H1 (cell line): Measurements from ENCODE around the gene LTA4H. TPM values are rescaled to one million over a fixed set of nuclear protein-coding genes. Genes with fewer than 3 reads are reported as not detected.

Source experiments
- CTCF ChIA-PET: fragments of 300-600 bp; sonication (Branson Sonifier 250); formaldehyde crosslinking; loops from one replicate; lab custom pipeline; 2021; ENCODE audit not compliant: partially characterized antibody; lab: Charles Lee
- POLR2A ChIA-PET: fragments of 300-600 bp; sonication (Branson Sonifier 250); formaldehyde crosslinking; loops from one replicate; lab custom pipeline; 2021; ENCODE audit warnings: inconsistent platforms; ENCODE audit not compliant: partially characterized antibody; lab: Charles Lee
- DNase-seq, 2 experiments: peaks; one replicate each; pipeline versions ENCODE4 v3.0.0 to v3.0.0-alpha.2; 2010 to 2022; ENCODE audit warnings: low spot score in 2 of 2, low read depth in 1 of 2, mixed read lengths in 1 of 2
- FAIRE-seq: peaks from 2 replicates; lab custom pipeline; 2011; peaks lifted over from hg19 to GRCh38; lab: Jason Lieb, UNC
- H2AFZ ChIP-seq: 2 replicates; pipeline ENCODE4 v1.8.1; 2012; ENCODE audit warnings: low read length, inconsistent platforms
- H2AK5ac ChIP-seq: 2 replicates; pipeline ENCODE4 v1.6.1; 2013; ENCODE audit warnings: low read depth, low read length
- H2BK120ac ChIP-seq: replicated peaks from 2 replicates; pipeline ENCODE3; 2013; ENCODE audit warnings: low read depth, low read length, inconsistent platforms
- H2BK12ac ChIP-seq: 2 replicates; pipeline ENCODE4 v1.6.1; 2013; ENCODE audit warnings: low read depth, low read length
- H2BK15ac ChIP-seq: 2 replicates; pipeline ENCODE4 v1.6.1; 2013; ENCODE audit warnings: low read length
- H2BK20ac ChIP-seq: 2 replicates; pipeline ENCODE4 v1.6.1; 2013; ENCODE audit warnings: low read length
- H2BK5ac ChIP-seq: 2 replicates; pipeline ENCODE4 v1.6.1; 2013; ENCODE audit warnings: low read depth, low read length
- H3K14ac ChIP-seq: 2 replicates; pipeline ENCODE4 v1.6.1; 2013; ENCODE audit warnings: inconsistent platforms; ENCODE audit not compliant: insufficient read length
- H3K18ac ChIP-seq: 2 replicates; pipeline ENCODE4 v1.6.1; 2013; ENCODE audit warnings: low read length; ENCODE audit errors: extremely low read depth
- H3K23ac ChIP-seq: 2 replicates; pipeline ENCODE4 v1.6.1; 2013; ENCODE audit warnings: inconsistent platforms; ENCODE audit not compliant: insufficient read length
- H3K23me2 ChIP-seq: 2 replicates; pipeline ENCODE4 v1.6.1; 2013; ENCODE audit warnings: low read depth, low read length
- H3K27ac ChIP-seq: 2 replicates; pipeline ENCODE4 v1.6.1; 2011; ENCODE audit warnings: low read depth, low read length, inconsistent platforms
- H3K27me3 ChIP-seq, 4 experiments: replicated peaks in 1 of 4; 1 replicate in 1 of 4; 2 replicates in 3 of 4; pipeline versions ENCODE4 v1.6.1 to v1.8.1; 2011 to 2013; ENCODE audit warnings: low read length in 3 of 4, mild to moderate bottlenecking in 3 of 4, inconsistent platforms in 2 of 4, mixed read lengths in 2 of 4, moderate library complexity in 1 of 4; ENCODE audit not compliant: control insufficient read depth in 3 of 4, insufficient read depth in 3 of 4; ENCODE audit errors: extremely low read depth in 1 of 4
- H3K36me3 ChIP-seq, 4 experiments: 2 replicates each; pipeline versions ENCODE4 v1.6.1 to v1.8.1; 2011 to 2013; ENCODE audit warnings: mild to moderate bottlenecking in 4 of 4, low read length in 3 of 4, moderate library complexity in 2 of 4, control low read depth in 1 of 4, inconsistent platforms in 1 of 4; ENCODE audit not compliant: insufficient read depth in 4 of 4, control insufficient read depth in 2 of 4
- H3K4ac ChIP-seq: replicated peaks from 2 replicates; pipeline ENCODE3; 2013; ENCODE audit warnings: low read length, low read depth, mixed read lengths, inconsistent platforms; ENCODE audit not compliant: insufficient read length
- H3K4me1 ChIP-seq, 4 experiments: replicated peaks in 1 of 4; 1 replicate in 1 of 4; 2 replicates in 3 of 4; pipeline versions ENCODE4 v1.6.1 to v1.8.1; 2011 to 2013; ENCODE audit warnings: low read length in 3 of 4, inconsistent platforms in 2 of 4, mixed read lengths in 1 of 4; ENCODE audit not compliant: insufficient read depth in 4 of 4, control insufficient read depth in 3 of 4
- H3K4me2 ChIP-seq, 2 experiments: 2 replicates each; pipeline versions ENCODE4 v1.6.1 to v1.8.1; 2011 to 2013; ENCODE audit warnings: low read depth in 2 of 2, low read length in 2 of 2, control low read depth in 1 of 2, inconsistent platforms in 1 of 2, mild to moderate bottlenecking in 1 of 2; ENCODE audit not compliant: insufficient read depth in 1 of 2
- H3K4me3 ChIP-seq, 4 experiments: fragments of 200-600, 300-600 bp in 1 of 4; sonication (generic), shearing (Covaris generic), sonication (Bioruptor Twin) in 1 of 4; 2 replicates each; pipeline versions ENCODE4 v1.5.1 to v1.8.1; 2011 to 2016; ENCODE audit warnings: low read length in 4 of 4, low read depth in 3 of 4, control low read depth in 2 of 4, inconsistent platforms in 2 of 4, mild to moderate bottlenecking in 2 of 4, mixed read lengths in 1 of 4, moderate library complexity in 1 of 4; ENCODE audit not compliant: insufficient read depth in 2 of 4; ENCODE audit errors: extremely low read depth in 1 of 4
- H3K56ac ChIP-seq: replicated peaks from 2 replicates; pipeline ENCODE3; 2013; ENCODE audit warnings: low read depth, mild to moderate bottlenecking, mixed read lengths, low read length, inconsistent platforms; ENCODE audit not compliant: insufficient read length
- H3K79me1 ChIP-seq: 2 replicates; pipeline ENCODE4 v1.6.1; 2013; ENCODE audit warnings: low read depth, low read length, control low read depth
- H3K79me2 ChIP-seq, 2 experiments: 2 replicates each; pipeline versions ENCODE4 v1.6.1 to v1.8.1; 2012 to 2013; ENCODE audit warnings: low read length in 2 of 2, mild to moderate bottlenecking in 2 of 2, inconsistent platforms in 1 of 2; ENCODE audit not compliant: insufficient read depth in 2 of 2, control insufficient read depth in 1 of 2
- H3K9ac ChIP-seq, 4 experiments: replicated peaks in 1 of 4; 1 replicate in 1 of 4; 2 replicates in 3 of 4; pipeline versions ENCODE4 v1.6.1 to v1.8.1; 2011 to 2013; ENCODE audit warnings: low read depth in 3 of 4, low read length in 3 of 4, control low read depth in 2 of 4, mild to moderate bottlenecking in 2 of 4, moderate library complexity in 2 of 4, inconsistent platforms in 1 of 4; ENCODE audit errors: extremely low read depth in 1 of 4
- H3K9me3 ChIP-seq, 2 experiments: 2 replicates each; pipeline versions ENCODE4 v1.6.1 to v1.8.1; 2012 to 2013; ENCODE audit warnings: mild to moderate bottlenecking in 2 of 2, moderate library complexity in 2 of 2, control low read depth in 1 of 2, inconsistent platforms in 1 of 2, low read depth in 1 of 2, low read length in 1 of 2, mixed read lengths in 1 of 2; ENCODE audit not compliant: insufficient read depth in 2 of 2
- H4K20me1 ChIP-seq, 2 experiments: replicated peaks in 1 of 2; 2 replicates each; pipeline versions ENCODE3 to v1.8.1; 2011 to 2013; ENCODE audit warnings: inconsistent platforms in 2 of 2, low read length in 2 of 2, mild to moderate bottlenecking in 1 of 2; ENCODE audit not compliant: insufficient read depth in 2 of 2, control insufficient read depth in 1 of 2
- H4K5ac ChIP-seq: 2 replicates; pipeline ENCODE4 v1.6.1; 2013; ENCODE audit warnings: low read length, low read depth, mixed read lengths, inconsistent platforms; ENCODE audit not compliant: insufficient read length
- H4K8ac ChIP-seq: 2 replicates; pipeline ENCODE4 v1.8.0; 2013; ENCODE audit warnings: mild to moderate bottlenecking, moderate library complexity, low read length, inconsistent platforms; ENCODE audit not compliant: insufficient read depth; ENCODE audit errors: extremely low read depth
- H4K91ac ChIP-seq: replicated peaks from 2 replicates; pipeline ENCODE3; 2013; ENCODE audit warnings: low read length, mixed read lengths, inconsistent platforms; ENCODE audit not compliant: insufficient read length
- ATF3 ChIP-seq: IDR thresholded peaks from 2 replicates; pipeline ENCODE4 v1.6.1; 2011; ENCODE audit warnings: low read depth, mild to moderate bottlenecking, low read length; ENCODE audit not compliant: insufficient read depth
- BACH1 ChIP-seq: IDR thresholded peaks from 2 replicates; pipeline ENCODE4 v1.6.1; 2012; ENCODE audit warnings: low read length, improper control_type of control experiment
- BCL11A ChIP-seq, 2 experiments: IDR thresholded peaks; one replicate each; pipeline ENCODE4 v1.6.1; 2011; ENCODE audit warnings: low read depth in 2 of 2, low read length in 2 of 2, mild to moderate bottlenecking in 2 of 2
- EGR1 ChIP-seq: IDR thresholded peaks from 2 replicates; pipeline ENCODE4 v1.6.1; 2011; ENCODE audit warnings: low read depth, low read length, borderline replicate concordance
- FOSL1 ChIP-seq: IDR thresholded peaks from 2 replicates; pipeline ENCODE4 v1.6.1; 2011; ENCODE audit warnings: mild to moderate bottlenecking, low read depth, low read length, moderate library complexity; ENCODE audit not compliant: insufficient read depth
- HDAC2 ChIP-seq, 2 experiments: fragments of 300-600 bp in 1 of 2; sonication (generic) in 1 of 2; IDR thresholded peaks; 2 replicates each; pipeline ENCODE4 v1.6.1; 2011 to 2012; ENCODE audit warnings: low read depth in 2 of 2, low read length in 2 of 2, mild to moderate bottlenecking in 2 of 2, moderate library complexity in 2 of 2, borderline replicate concordance in 1 of 2, inconsistent platforms in 1 of 2
- NANOG ChIP-seq: IDR thresholded peaks from 2 replicates; pipeline ENCODE4 v1.6.1; 2011; ENCODE audit warnings: low read length, low read depth, mild to moderate bottlenecking, inconsistent platforms; ENCODE audit not compliant: insufficient read depth, poor library complexity, severe bottlenecking
- RXRA ChIP-seq: IDR thresholded peaks from 2 replicates; pipeline ENCODE4 v1.6.1; 2011; ENCODE audit warnings: low read depth, mild to moderate bottlenecking, low read length, moderate library complexity; ENCODE audit not compliant: insufficient read depth
- SIN3A ChIP-seq, 2 experiments: IDR thresholded peaks in 1 of 2; conservative IDR thresholded peaks in 1 of 2; 2 replicates each; pipeline ENCODE4 v1.6.1; 2011 to 2012; ENCODE audit warnings: low read length in 2 of 2, improper control_type of control experiment in 1 of 2, low read depth in 1 of 2, mild to moderate bottlenecking in 1 of 2
- SRF ChIP-seq: IDR thresholded peaks from 2 replicates; pipeline ENCODE4 v1.6.1; 2011; ENCODE audit warnings: mild to moderate bottlenecking, low read depth, low read length, moderate library complexity
- TCF12 ChIP-seq: IDR thresholded peaks from 2 replicates; pipeline ENCODE4 v1.6.1; 2011; ENCODE audit warnings: low read depth, mild to moderate bottlenecking, low read length
- TEAD4 ChIP-seq: IDR thresholded peaks from 2 replicates; pipeline ENCODE4 v1.6.1; 2012; ENCODE audit warnings: low read depth, low read length, inconsistent platforms, mixed read lengths
- WGBS, 2 experiments: shearing (Covaris generic) in 1 of 2; methylation state at CpG; one replicate each; pipeline versions ENCODE4 v1.1.6 to v1.1.7; 2013 to 2015; ENCODE audit warnings: low lambda C conversion rate in 2 of 2, mixed read lengths in 2 of 2, inconsistent platforms in 1 of 2, low coverage in 1 of 2, missing lambda C conversion rate in 1 of 2; ENCODE audit not compliant: insufficient replicate concordance in 2 of 2, insufficient coverage in 1 of 2, insufficient read length in 1 of 2; ENCODE audit errors: extremely low coverage in 1 of 2, missing lambda C conversion rate in 1 of 2; 5-methylcytosine and 5-hydroxymethylcytosine counted together
- polyA plus RNA-seq, 7 experiments: library from polyadenylated mRNA; depleted of rRNA in 3 of 7; stranded (reverse) in 5 of 7; unstranded in 2 of 7; fragments of >200 nt in 5 of 7; fragments of 200-250 nt in 2 of 7; gene quantifications; 1 replicate in 5 of 7; 2 replicates in 1 of 7; 4 replicates in 1 of 7; pipeline versions ENCODE4 v1.2.1 to v1.2.3, GENCODE V29; 2011 to 2013; ENCODE audit warnings: missing spikeins in 2 of 7, mixed read lengths in 2 of 7
- total RNA-seq: library from RNA; stranded (reverse); fragmentation: NEBNext Ultra II Directional; extraction: Animal tissue kit (Norgen Biotek cat#: 25700); gene quantifications from 2 replicates; pipeline ENCODE4 v1.2.1, GENCODE V29; 2021

The LTA4H gene
- total and polyA plus RNA-seq, 2 of the 8 experiments (the other 6 are each of a cell fraction or from before 2014, with no cell fraction given): 106 to 167 TPM

GRCh38 chr12:95977764-95978305 lies 57.6 kb downstream of the LTA4H start:
- Histone ChIP-seq H3K23ac (no peak overlapping the region), H3K79me1 (no peaks in the 10 kb centered on the region), H4K20me1 (no peaks in the 10 kb centered on the region), H3K14ac (no peak overlapping the region), H3K79me2 (no peaks in the 10 kb centered on the region), H3K9me3 (no peaks in the 10 kb centered on the region), H2BK5ac (no peak overlapping the region), H2BK12ac (no peak overlapping the region), H3K4me3 (no peak overlapping the region), H3K4ac (no peak overlapping the region), H2BK15ac (no peak overlapping the region), H3K27me3 (no peaks in the 10 kb centered on the region), H3K27ac (no peak overlapping the region), H3K18ac (no peak overlapping the region), H3K4me1 (no peaks in the 10 kb centered on the region; a peak in 1 of 7 replicates), H3K23me2 (no peaks in the 10 kb centered on the region), H2AK5ac (no peak overlapping the region), H2BK20ac (no peak overlapping the region), H4K5ac (no peak overlapping the region), H2BK120ac (no peak overlapping the region), H3K4me2 (no peak overlapping the region), H2AFZ (no peak overlapping the region), H3K9ac (no peak overlapping the region), H4K8ac (no peak overlapping the region), H3K36me3 (no peaks in the 10 kb centered on the region), H4K91ac (no peak overlapping the region), H3K56ac (no peak overlapping the region)
- no peak for DNase-seq
- WGBS, 2 experiments: 88% methylated on average over 11 of the region's 11 CpGs; no CpG with 5 or more reads in 1 of the 2 experiments
- ChIA-PET POLR2A (interaction anchor here (1.6 kb wide), 2 partner anchors 19 to 119 kb away, joined by 3 read pairs; partner anchors contain the start of genes HAL and SNRPF), CTCF (interaction anchor here (1.2 to 7.3 kb wide), 4 partner anchors 12 to 20 kb away, joined by 3 to 69 read pairs (median 5); partner anchors contain the start of gene HAL)
- no peak for FAIRE-seq
- TF ChIP-seq HDAC2 (IDR thresholded peaks at IDR 0.05; ENCODE audit: borderline replicate concordance in 1 of 2, low read depth in 2 of 2, low read length in 2 of 2): no peak
- TF ChIP-seq EGR1: no peak
- no peak for TF ChIP-seq SRF
- no peak for TF ChIP-seq SIN3A (conservative IDR thresholded peaks at IDR 0.05 in 1 of 2, IDR thresholded peaks at IDR 0.05 in 1 of 2; ENCODE audit: low read depth in 1 of 2, low read length in 2 of 2)
- no peak for TF ChIP-seq TCF12
- no peak for TF ChIP-seq RXRA
- TF ChIP-seq BCL11A (IDR thresholded peaks at IDR 0.05; ENCODE audit: low read depth in 2 of 2, low read length in 2 of 2): no peak
- no peak for TF ChIP-seq TEAD4
- no peak for TF ChIP-seq NANOG
- TF ChIP-seq BACH1: no peak
- TF ChIP-seq FOSL1: no peak
- no peak for TF ChIP-seq ATF3
